Astrocyte (in vitro differentiated cells and primary cell): ENCODE results near the gene LRP1B.

Source experiments
- CTCF ChIP-seq: IDR thresholded peaks from 2 replicates; pipeline ENCODE4 v1.5.1; 2011; ENCODE audit warnings: low read depth, mild to moderate bottlenecking, inconsistent platforms, low read length, moderate library complexity; ENCODE audit not compliant: insufficient read depth
- EZH2 ChIP-seq: IDR thresholded peaks from 2 replicates; pipeline ENCODE4 v1.6.1; 2012; ENCODE audit warnings: mild to moderate bottlenecking, low read length, inconsistent platforms; ENCODE audit not compliant: insufficient read depth

GRCh38 chr2:142130111-142131009 is 456 bp downstream of the LRP1B start:
- TF ChIP-seq CTCF (no peak), EZH2 (peak; percentile 47)
